Rectal smooth muscle tissue (tissue), 1 donor: ENCODE measurements around the gene RAB3C.

Experiments used
- H3K27ac ChIP-seq: one replicate; pipeline ENCODE4 v1.7.0; 2013; ENCODE audit warnings: low read depth, low read length, inconsistent platforms
- H3K27me3 ChIP-seq: one replicate; pipeline ENCODE4 v1.7.0; 2013; ENCODE audit warnings: low read length; ENCODE audit not compliant: control insufficient read depth, insufficient read depth
- H3K36me3 ChIP-seq: one replicate; pipeline ENCODE4 v1.7.0; 2013; ENCODE audit warnings: low read length; ENCODE audit not compliant: control insufficient read depth, insufficient read depth
- H3K4me1 ChIP-seq: one replicate; pipeline ENCODE4 v1.7.0; 2013; ENCODE audit warnings: low read length; ENCODE audit not compliant: control insufficient read depth, insufficient read depth
- H3K4me3 ChIP-seq: one replicate; pipeline ENCODE4 v1.7.0; 2013; ENCODE audit warnings: low read length
- H3K9ac ChIP-seq: one replicate; pipeline ENCODE4 v1.7.0; 2013; ENCODE audit warnings: low read length

Gene RAB3C

GRCh38 chr5:58666598-58667581 is 84.0 kb downstream of the RAB3C start:
- Histone ChIP-seq H3K27ac (no peak overlapping the region), H3K4me1 (no peaks in the 10 kb centered on the region), H3K9ac (no peak overlapping the region), H3K36me3 (no peaks in the 10 kb centered on the region), H3K4me3 (no peak overlapping the region), H3K27me3 (no peaks in the 10 kb centered on the region)

GRCh38 chr5:58670582-58670981 is 87.7 kb downstream of the RAB3C start:
- no peak overlapping the region for H3K9ac ChIP-seq
- no peaks in the 10 kb centered on the region for H3K27me3 ChIP-seq
- no peaks in the 10 kb centered on the region for H3K36me3 ChIP-seq
- H3K4me3 ChIP-seq, result no peak overlapping the region
- H3K27ac ChIP-seq, result no peak overlapping the region
- H3K4me1 ChIP-seq, result no peaks in the 10 kb centered on the region

GRCh38 chr5:58671155-58671554 is 88.3 kb downstream of the RAB3C start:
- Histone ChIP-seq H3K9ac (no peak overlapping the region), H3K36me3 (no peaks in the 10 kb centered on the region), H3K4me3 (no peak overlapping the region), H3K4me1 (no peaks in the 10 kb centered on the region), H3K27me3 (no peaks in the 10 kb centered on the region), H3K27ac (no peak overlapping the region)

GRCh38 chr5:58672521-58672920 is 89.6 kb downstream of the RAB3C start:
- H3K4me1 ChIP-seq, result no peaks in the 10 kb centered on the region
- no peaks in the 10 kb centered on the region for H3K27me3 ChIP-seq
- no peaks in the 10 kb centered on the region for H3K36me3 ChIP-seq
- no peak overlapping the region for H3K4me3 ChIP-seq
- no peak overlapping the region for H3K27ac ChIP-seq
- no peak overlapping the region for H3K9ac ChIP-seq

GRCh38 chr5:58674070-58674469 is 91.2 kb downstream of the RAB3C start:
- H3K36me3 ChIP-seq, result no peaks in the 10 kb centered on the region
- no peak overlapping the region for H3K4me3 ChIP-seq
- no peak overlapping the region for H3K27ac ChIP-seq
- H3K9ac ChIP-seq, result no peak overlapping the region
- H3K27me3 ChIP-seq, result no peaks in the 10 kb centered on the region
- no peaks in the 10 kb centered on the region for H3K4me1 ChIP-seq

GRCh38 chr5:58674711-58675110 is 91.8 kb downstream of the RAB3C start:
- H3K9ac ChIP-seq, result no peak overlapping the region
- H3K36me3 ChIP-seq, result no peaks in the 10 kb centered on the region
- H3K27me3 ChIP-seq, result no peaks in the 10 kb centered on the region
- H3K27ac ChIP-seq, result no peak overlapping the region
- no peak overlapping the region for H3K4me3 ChIP-seq
- no peaks in the 10 kb centered on the region for H3K4me1 ChIP-seq

- Histone ChIP-seq H3K9ac (no peak overlapping the region), H3K27me3 (no peaks in the 10 kb centered on the region), H3K36me3 (no peaks in the 10 kb centered on the region), H3K4me1 (no peaks in the 10 kb centered on the region), H3K4me3 (no peak overlapping the region), H3K27ac (no peak overlapping the region)
Measured at GRCh38 chr5:58675341-58675740, 92.5 kb downstream of the RAB3C start.

GRCh38 chr5:58677650-58678049 is 94.8 kb downstream of the RAB3C start:
- H3K27ac ChIP-seq, result no peak overlapping the region
- H3K9ac ChIP-seq, result no peak overlapping the region
- H3K36me3 ChIP-seq, result no peaks in the 10 kb centered on the region
- no peak overlapping the region for H3K4me3 ChIP-seq
- no peaks in the 10 kb centered on the region for H3K4me1 ChIP-seq
- H3K27me3 ChIP-seq, result no peaks in the 10 kb centered on the region

GRCh38 chr5:58680503-58680902 is 97.6 kb downstream of the RAB3C start:
- no peak overlapping the region for H3K4me3 ChIP-seq
- no peaks in the 10 kb centered on the region for H3K4me1 ChIP-seq
- H3K27me3 ChIP-seq, result no peaks in the 10 kb centered on the region
- H3K36me3 ChIP-seq, result no peaks in the 10 kb centered on the region
- no peak overlapping the region for H3K27ac ChIP-seq
- H3K9ac ChIP-seq, result no peak overlapping the region

GRCh38 chr5:58681943-58682342 is 99.1 kb downstream of the RAB3C start:
- H3K27ac ChIP-seq, result no peak overlapping the region
- no peaks in the 10 kb centered on the region for H3K27me3 ChIP-seq
- no peak overlapping the region for H3K4me3 ChIP-seq
- H3K36me3 ChIP-seq, result no peaks in the 10 kb centered on the region
- H3K9ac ChIP-seq, result no peak overlapping the region
- no peaks in the 10 kb centered on the region for H3K4me1 ChIP-seq

GRCh38 chr5:58683567-58683966 is 100.7 kb downstream of the RAB3C start:
- no peak overlapping the region for H3K4me3 ChIP-seq
- H3K27me3 ChIP-seq, result no peaks in the 10 kb centered on the region
- no peaks in the 10 kb centered on the region for H3K36me3 ChIP-seq
- H3K4me1 ChIP-seq, result no peaks in the 10 kb centered on the region
- H3K9ac ChIP-seq, result no peak overlapping the region
- H3K27ac ChIP-seq, result no peak overlapping the region

GRCh38 chr5:58687079-58687478 is 104.2 kb downstream of the RAB3C start:
- Histone ChIP-seq H3K36me3 (no peaks in the 10 kb centered on the region), H3K27ac (no peak overlapping the region), H3K9ac (no peak overlapping the region)

GRCh38 chr5:58687595-58687994 is 104.7 kb downstream of the RAB3C start:
- H3K27ac ChIP-seq, result no peak overlapping the region
- no peaks in the 10 kb centered on the region for H3K36me3 ChIP-seq
- H3K4me1 ChIP-seq, result no peaks in the 10 kb centered on the region
- H3K27me3 ChIP-seq, result no peaks in the 10 kb centered on the region
- no peak overlapping the region for H3K9ac ChIP-seq
- no peak overlapping the region for H3K4me3 ChIP-seq

More at GRCh38 chr5:58687079-58687478, 104.2 kb downstream of the RAB3C start:
- H3K27me3 ChIP-seq, result no peaks in the 10 kb centered on the region
- no peaks in the 10 kb centered on the region for H3K4me1 ChIP-seq
- no peak overlapping the region for H3K4me3 ChIP-seq
